ENCODE results near the gene DNM3. TPM values are rescaled to one million over a fixed set of nuclear protein-coding genes. Genes with fewer than 3 reads are reported as not detected.
A peak's percentile ranks its signal among the peaks of the same experiment; 100 is the strongest.

DNM3 gene
- total RNA-seq, 2 experiments from 2014 or later: 0.93 to 1.2 TPM

DNA sequence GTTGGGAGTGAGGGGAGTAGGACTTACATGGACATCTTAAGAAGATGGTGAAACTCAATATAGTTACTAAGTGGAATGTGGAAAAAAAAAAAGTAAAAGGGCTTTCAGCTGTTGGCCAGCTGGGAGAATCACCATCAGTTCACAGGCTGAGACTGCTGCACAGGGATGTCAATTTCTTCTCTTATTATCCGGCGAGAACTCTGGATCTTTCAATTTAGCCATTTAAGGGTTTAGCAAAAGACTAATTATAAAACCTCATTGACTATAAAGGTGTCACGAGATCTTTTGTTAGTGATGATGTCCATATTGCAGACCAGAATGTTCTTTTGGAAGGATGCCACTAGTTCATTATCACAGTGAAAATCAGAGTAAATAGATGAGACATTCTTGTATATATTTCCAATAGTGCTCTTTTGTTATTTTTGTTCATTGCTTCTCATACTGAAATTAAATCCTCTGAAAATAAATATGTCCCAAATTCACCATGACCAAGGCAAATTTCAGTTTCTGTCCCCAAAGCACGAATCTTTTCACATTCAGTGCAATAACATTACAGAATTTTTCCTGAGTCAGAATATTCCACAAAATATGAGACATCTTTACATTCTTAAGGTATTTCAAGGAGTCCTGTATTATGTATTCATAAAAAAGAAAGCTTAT is 266.1 kb downstream of the DNM3 start:
- intact Hi-C loops (cut with micrococcal nuclease): no loop called here
- no peak overlapping the region for H3K4me3 Mint-ChIP-seq

DNA sequence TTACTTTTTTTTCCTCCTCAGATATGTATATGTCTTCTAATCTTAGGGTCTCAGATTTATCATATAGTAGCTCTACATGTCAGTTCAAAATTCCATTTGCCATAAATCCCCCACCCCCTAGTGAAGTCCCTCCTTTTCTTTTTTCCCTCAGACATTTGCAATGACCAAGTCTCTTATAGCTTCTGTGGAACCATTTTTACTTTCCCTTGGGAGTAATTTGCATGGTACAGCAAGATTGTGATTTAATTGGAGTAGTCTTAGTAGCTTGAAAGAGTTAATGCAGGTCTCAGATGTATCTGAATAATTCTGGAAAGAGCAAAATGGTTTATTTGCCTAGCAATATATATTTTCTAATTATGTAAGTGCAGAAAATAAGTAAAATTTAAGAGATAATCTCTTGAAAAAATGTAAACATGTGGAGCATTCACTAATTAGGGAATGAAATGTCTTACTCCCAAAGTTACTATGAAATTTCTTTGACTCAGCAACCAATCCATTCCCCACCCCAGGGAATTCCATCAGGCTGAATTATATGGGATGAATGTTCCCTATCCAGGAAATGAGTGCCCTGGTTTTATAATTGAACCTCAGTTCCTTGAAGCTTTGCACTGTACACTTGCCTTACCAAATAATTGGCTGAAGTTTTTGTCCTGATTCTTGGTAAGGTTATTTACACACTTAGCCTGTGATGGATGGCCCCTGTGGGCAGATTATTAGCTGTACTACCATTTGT is 267.0 kb downstream of the DNM3 start:
- Mint-ChIP-seq H3K4me1 (ENCODE audit: low read depth) (no peaks in the 10 kb centered on the region), H3K4me3 (no peak overlapping the region), H3K36me3 (no peaks in the 10 kb centered on the region), H3K9me3 (no peaks in the 10 kb centered on the region), H3K27ac (no peak overlapping the region), H3K27me3 (peaks cover 2% of the 10 kb centered on the region)
- CTCF ChIA-PET: no interaction called here
- POLR2A ChIA-PET: no interaction called here
- DNase-seq: no peak
- intact Hi-C loops (cut with micrococcal nuclease): no loop called here

More for the DNA sequence above, 266.1 kb downstream of the DNM3 start:
- Mint-ChIP-seq H3K4me1 (ENCODE audit: low read depth) (no peaks in the 10 kb centered on the region), H3K27me3 (peaks cover 2% of the 10 kb centered on the region), H3K36me3 (no peaks in the 10 kb centered on the region), H3K9me3 (no peaks in the 10 kb centered on the region), H3K27ac (no peak overlapping the region)
- ChIA-PET CTCF (interaction anchor here (0.5 kb wide), 1 partner anchor 366 kb away, joined by 3 read pairs; no protein-coding TSS in a partner anchor), POLR2A (no interaction called here)
- DNase-seq: no peak

DNA sequence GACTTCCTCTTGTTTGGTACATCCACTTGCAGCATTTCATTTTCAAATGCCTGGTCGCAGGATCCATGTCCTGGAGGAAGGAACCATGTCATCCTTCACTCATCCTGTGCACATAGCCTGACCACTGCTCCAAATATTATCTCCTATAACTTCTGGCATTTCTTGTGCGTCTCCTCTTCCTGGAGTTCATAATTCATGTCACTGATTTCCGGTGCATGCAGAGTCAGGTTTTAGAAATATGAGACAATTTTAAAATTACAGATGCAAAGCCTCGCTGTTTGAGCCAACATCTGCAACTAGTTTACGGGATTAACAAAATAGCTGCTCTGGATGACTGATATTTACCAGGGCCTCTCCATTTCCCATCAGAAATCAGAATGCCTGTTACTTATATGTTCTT is 268.1 kb downstream of the DNM3 start:
- POLR2A ChIA-PET: no interaction called here
- no peaks in the 10 kb centered on the region for H3K36me3 Mint-ChIP-seq
- H3K27ac Mint-ChIP-seq: no peak overlapping the region
- CTCF ChIA-PET: no interaction called here
- peaks cover 2% of the 10 kb centered on the region for H3K27me3 Mint-ChIP-seq
- H3K9me3 Mint-ChIP-seq: no peaks in the 10 kb centered on the region
- H3K4me3 Mint-ChIP-seq: no peak overlapping the region
- no peak for DNase-seq
- no peaks in the 10 kb centered on the region for H3K4me1 Mint-ChIP-seq (ENCODE audit: low read depth)
- intact Hi-C loops (cut with micrococcal nuclease): no loop called here

DNA sequence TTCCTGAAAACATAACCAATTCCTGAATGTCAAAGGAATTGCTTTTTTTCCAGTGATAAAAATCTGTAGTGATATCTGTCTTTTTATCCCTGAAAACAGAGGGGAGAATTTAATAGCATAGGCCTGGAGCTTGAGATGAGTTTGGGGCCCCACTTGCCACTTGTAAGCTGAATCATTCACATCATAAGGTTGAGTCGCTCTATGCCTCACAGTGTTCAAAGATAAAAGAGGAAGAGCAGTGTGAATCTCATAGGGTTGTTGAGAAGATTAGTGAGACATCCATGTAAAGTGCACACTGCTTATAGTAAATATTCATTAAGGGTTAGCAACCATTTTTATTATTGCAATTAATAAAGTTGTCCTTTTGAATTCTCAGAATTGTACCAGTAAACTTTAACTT is 271.3 kb downstream of the DNM3 start:
- Mint-ChIP-seq H3K9me3 (no peaks in the 10 kb centered on the region), H3K27me3 (peaks cover 2% of the 10 kb centered on the region), H3K36me3 (no peaks in the 10 kb centered on the region), H3K4me1 (ENCODE audit: low read depth) (peaks cover 6% of the 10 kb centered on the region), H3K4me3 (no peak overlapping the region), H3K27ac (no peak overlapping the region)
- intact Hi-C loops (cut with micrococcal nuclease): no loop called here
- ChIA-PET CTCF (no interaction called here), POLR2A (no interaction called here)
- DNase-seq: no peak

- POLR2A ChIA-PET: no interaction called here
- CTCF ChIA-PET: no interaction called here
- DNase-seq: peak; percentile 36
- Mint-ChIP-seq H3K4me1 (ENCODE audit: low read depth) (peaks cover 23% of the 10 kb centered on the region), H3K27me3 (no peaks in the 10 kb centered on the region), H3K27ac (no peak overlapping the region), H3K4me3 (no peak overlapping the region), H3K9me3 (no peaks in the 10 kb centered on the region), H3K36me3 (no peaks in the 10 kb centered on the region)
- intact Hi-C loops (cut with micrococcal nuclease): no loop called here
Measured at GRCh38 chr1:172117800-172118199, 276.5 kb downstream of the DNM3 start.

DNA sequence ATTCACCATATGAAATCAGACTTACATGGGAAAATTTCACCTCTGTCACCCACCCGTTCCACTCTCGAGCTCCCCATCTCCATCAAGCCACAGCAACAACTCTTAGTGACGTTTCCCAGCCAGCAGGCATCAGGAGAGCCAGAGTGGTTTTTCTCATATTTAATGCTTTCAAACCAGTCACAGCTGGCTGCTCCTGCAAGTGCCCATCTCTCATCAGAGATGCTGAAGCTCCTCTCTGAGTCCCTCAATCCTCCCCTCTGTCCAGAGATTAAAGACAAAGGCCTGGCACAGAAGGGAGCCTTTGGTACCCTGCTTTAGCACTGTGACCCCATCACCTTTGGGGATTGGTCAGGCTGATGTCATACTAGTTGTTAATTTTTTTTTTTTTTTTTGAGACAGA is 277.3 kb downstream of the DNM3 start:
- H3K9me3 Mint-ChIP-seq: no peaks in the 10 kb centered on the region
- no peak for DNase-seq
- no peak overlapping the region for H3K27ac Mint-ChIP-seq
- ChIA-PET CTCF (interaction anchor here (0.6 kb wide), 1 partner anchor 27 kb away, joined by 3 read pairs; no protein-coding TSS in a partner anchor), POLR2A (no interaction called here)
- H3K27me3 Mint-ChIP-seq: no peaks in the 10 kb centered on the region
- intact Hi-C loops (cut with micrococcal nuclease): no loop called here
- H3K36me3 Mint-ChIP-seq: no peaks in the 10 kb centered on the region
- H3K4me3 Mint-ChIP-seq: no peak overlapping the region
- H3K4me1 Mint-ChIP-seq (ENCODE audit: low read depth): peaks cover 23% of the 10 kb centered on the region

DNA sequence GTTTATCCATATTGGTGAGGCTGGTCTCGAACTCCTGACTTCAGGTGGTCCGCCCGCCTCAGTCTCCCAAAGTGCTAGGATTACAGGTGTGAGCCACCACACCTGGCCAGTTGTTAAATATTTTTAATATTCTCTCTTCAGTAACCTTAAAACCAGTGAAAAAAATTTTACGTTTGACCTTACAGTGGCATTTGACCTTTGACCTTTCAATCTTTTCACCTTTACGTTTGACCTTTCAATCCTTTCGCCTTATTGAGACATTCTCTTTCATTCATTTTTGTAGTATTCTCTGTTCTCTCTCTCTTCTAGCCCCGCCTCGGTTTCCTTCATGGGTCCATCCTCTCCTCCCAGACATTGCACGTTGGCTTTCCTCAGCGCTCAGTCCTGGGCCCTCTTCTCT is 277.9 kb downstream of the DNM3 start:
- intact Hi-C loops (cut with micrococcal nuclease): no loop called here
- DNase-seq: no peak
- Mint-ChIP-seq H3K27ac (no peak overlapping the region), H3K27me3 (no peaks in the 10 kb centered on the region), H3K4me3 (peak overlapping the region; percentile 2), H3K4me1 (ENCODE audit: low read depth) (peaks cover 23% of the 10 kb centered on the region), H3K36me3 (no peaks in the 10 kb centered on the region), H3K9me3 (no peaks in the 10 kb centered on the region)
- ChIA-PET CTCF (no interaction called here), POLR2A (no interaction called here)

GRCh38 chr1:172120381-172120780 is 279.1 kb downstream of the DNM3 start:
- ChIA-PET CTCF (no interaction called here), POLR2A (no interaction called here)
- H3K4me3 Mint-ChIP-seq: no peak overlapping the region

DNA sequence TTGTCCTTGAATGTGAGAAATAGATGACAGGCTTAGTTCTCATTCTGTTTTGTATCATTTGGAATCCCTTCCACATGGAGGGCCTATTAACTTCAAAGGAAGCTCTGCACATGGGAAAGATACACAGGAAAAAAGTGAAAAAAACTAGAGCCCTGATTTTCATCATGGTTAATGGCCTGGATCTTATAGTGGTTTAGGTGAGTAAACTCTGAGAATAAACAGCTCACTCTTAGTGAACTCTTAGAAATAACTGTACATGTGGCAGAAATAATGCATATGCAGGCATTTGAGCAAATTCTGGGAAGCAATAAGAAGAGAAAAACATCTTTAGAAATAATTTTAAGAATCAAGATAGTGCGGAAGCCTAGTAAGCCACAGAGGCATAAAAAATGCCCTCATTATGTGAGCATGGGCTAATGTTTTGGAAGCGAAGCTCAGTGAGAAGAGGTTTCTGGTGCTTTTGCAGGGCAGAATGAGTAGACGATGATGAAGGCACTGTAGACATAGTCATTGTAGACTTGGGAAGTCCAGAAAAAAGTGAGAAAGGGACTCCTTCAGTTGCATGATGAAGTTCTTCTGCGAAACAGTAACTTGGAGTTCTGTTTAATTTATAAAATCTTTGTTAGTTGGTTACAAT is 279.9 kb downstream of the DNM3 start:
- DNase-seq: no peak
- Mint-ChIP-seq H3K27ac (no peak overlapping the region), H3K4me3 (no peak overlapping the region), H3K27me3 (no peaks in the 10 kb centered on the region), H3K36me3 (no peaks in the 10 kb centered on the region), H3K4me1 (ENCODE audit: low read depth) (peaks cover 23% of the 10 kb centered on the region), H3K9me3 (no peaks in the 10 kb centered on the region)
- intact Hi-C loops (cut with micrococcal nuclease): no loop called here
- CTCF ChIA-PET: no interaction called here
- POLR2A ChIA-PET: no interaction called here

More at GRCh38 chr1:172120381-172120780, 279.1 kb downstream of the DNM3 start:
- no peak for DNase-seq
- intact Hi-C loops (cut with micrococcal nuclease): no loop called here
- Mint-ChIP-seq H3K4me1 (ENCODE audit: low read depth) (peaks cover 23% of the 10 kb centered on the region), H3K27ac (no peak overlapping the region), H3K9me3 (no peaks in the 10 kb centered on the region), H3K36me3 (no peaks in the 10 kb centered on the region), H3K27me3 (no peaks in the 10 kb centered on the region)

DNA sequence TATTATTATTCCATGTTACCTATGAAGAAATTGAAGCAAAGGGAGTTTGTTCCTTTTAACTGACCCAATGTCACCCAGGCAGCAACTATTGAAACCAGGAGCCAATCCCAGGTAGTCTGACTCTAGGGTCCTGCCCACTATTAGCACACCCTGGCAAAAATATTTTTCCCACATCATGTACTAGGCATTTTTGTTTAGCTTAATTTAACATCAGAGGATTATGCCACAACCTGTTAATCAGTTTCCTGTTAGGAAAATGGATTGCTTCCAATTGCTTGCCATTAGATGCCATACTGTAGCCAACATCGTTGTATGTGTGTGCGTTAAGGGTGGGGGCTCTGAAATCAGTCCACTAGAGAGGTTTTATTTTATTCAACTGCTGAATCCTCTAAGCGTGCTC is 281.1 kb downstream of the DNM3 start:
- H3K36me3 Mint-ChIP-seq: no peaks in the 10 kb centered on the region
- ChIA-PET POLR2A (no interaction called here), CTCF (no interaction called here)
- H3K27me3 Mint-ChIP-seq: no peaks in the 10 kb centered on the region
- H3K4me3 Mint-ChIP-seq: no peak overlapping the region
- peaks cover 19% of the 10 kb centered on the region for H3K4me1 Mint-ChIP-seq (ENCODE audit: low read depth)
- DNase-seq: no peak
- no peak overlapping the region for H3K27ac Mint-ChIP-seq
- no peaks in the 10 kb centered on the region for H3K9me3 Mint-ChIP-seq
- intact Hi-C loops (cut with micrococcal nuclease): no loop called here

DNA sequence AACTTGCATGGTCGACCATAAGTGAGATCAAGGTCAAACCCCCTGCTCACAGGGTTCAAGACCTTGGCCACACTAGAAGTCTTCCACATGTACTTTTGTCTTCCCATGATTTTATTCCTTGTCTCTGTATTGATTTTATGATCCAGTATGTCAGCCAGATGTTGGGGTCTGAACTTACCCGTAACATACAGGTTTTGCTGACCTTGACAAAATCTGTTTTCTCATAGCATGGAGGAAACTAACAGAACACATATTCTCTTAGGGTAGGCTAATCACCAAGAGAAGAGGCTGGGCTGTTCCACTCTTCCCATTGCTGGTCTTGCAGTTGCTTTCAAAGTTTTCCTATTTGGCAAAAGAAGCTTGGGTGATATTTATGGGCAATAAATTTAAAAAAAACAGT is 284.0 kb downstream of the DNM3 start:
- POLR2A ChIA-PET: no interaction called here
- no peaks in the 10 kb centered on the region for H3K36me3 Mint-ChIP-seq

GRCh38 chr1:172125812-172126430 is 284.6 kb downstream of the DNM3 start:
- DNase-seq: no peak
- POLR2A ChIA-PET: no interaction called here
- Mint-ChIP-seq H3K27me3 (no peaks in the 10 kb centered on the region), H3K4me3 (no peak overlapping the region), H3K9me3 (no peaks in the 10 kb centered on the region), H3K4me1 (ENCODE audit: low read depth) (no peaks in the 10 kb centered on the region), H3K36me3 (no peaks in the 10 kb centered on the region), H3K27ac (no peak overlapping the region)
- intact Hi-C loops (cut with micrococcal nuclease): no loop called here
- CTCF ChIA-PET: interaction anchor here (1.1 kb wide), 1 partner anchor 304 kb away, joined by 3 read pairs; no protein-coding TSS in a partner anchor

More for the DNA sequence above, 284.0 kb downstream of the DNM3 start:
- Mint-ChIP-seq H3K4me3 (no peak overlapping the region), H3K27me3 (no peaks in the 10 kb centered on the region), H3K27ac (no peak overlapping the region), H3K9me3 (no peaks in the 10 kb centered on the region), H3K4me1 (ENCODE audit: low read depth) (no peaks in the 10 kb centered on the region)
- intact Hi-C loops (cut with micrococcal nuclease): no loop called here
- no peak for DNase-seq
- CTCF ChIA-PET: interaction anchor here (1.1 to 1.5 kb wide), 2 partner anchors 9 to 304 kb away, joined by 3 read pairs; no protein-coding TSS in a partner anchor

Data from activated CD4-positive, alpha-beta memory T cell treated with anti-CD3 and anti-CD28 coated beads for 36 hours (primary cell).